ENCODE results near the gene B9D2. TPM values are rescaled to one million over a fixed set of nuclear protein-coding genes. Genes with fewer than 3 reads are reported as not detected.

Gene B9D2
- total RNA-seq, 2 donors from 2014 or later: 0.52 to 5.3 TPM

DNA sequence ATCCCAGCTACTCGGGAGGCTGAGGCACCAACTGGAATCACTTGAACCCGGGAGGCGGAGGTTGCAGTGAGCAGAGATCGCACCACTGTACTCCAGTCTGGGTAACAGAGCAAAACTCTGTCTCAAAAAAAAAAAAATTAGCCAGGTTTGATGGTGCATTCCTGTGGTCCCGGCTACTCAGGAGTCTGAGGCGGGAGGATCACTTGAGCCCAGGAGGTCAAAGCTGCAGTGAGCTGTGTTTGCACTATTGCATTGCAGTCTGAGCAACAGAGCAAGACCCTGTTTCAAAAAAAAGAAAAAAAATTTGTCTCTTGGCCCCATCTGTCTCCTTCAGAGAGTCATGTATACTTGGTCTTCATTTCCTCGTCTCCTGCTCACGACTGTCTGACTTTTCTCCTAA lies 52.3 kb downstream of the B9D2 start:
- 84% methylated on average over 8 of the region's 8 CpGs for WGBS, 2 donors
- ATAC-seq (no peak), DNase-seq (no peak)
- no peak for TF ChIP-seq POLR2A (IDR thresholded peaks at IDR 0.05)
- TF ChIP-seq, protein P1, sequence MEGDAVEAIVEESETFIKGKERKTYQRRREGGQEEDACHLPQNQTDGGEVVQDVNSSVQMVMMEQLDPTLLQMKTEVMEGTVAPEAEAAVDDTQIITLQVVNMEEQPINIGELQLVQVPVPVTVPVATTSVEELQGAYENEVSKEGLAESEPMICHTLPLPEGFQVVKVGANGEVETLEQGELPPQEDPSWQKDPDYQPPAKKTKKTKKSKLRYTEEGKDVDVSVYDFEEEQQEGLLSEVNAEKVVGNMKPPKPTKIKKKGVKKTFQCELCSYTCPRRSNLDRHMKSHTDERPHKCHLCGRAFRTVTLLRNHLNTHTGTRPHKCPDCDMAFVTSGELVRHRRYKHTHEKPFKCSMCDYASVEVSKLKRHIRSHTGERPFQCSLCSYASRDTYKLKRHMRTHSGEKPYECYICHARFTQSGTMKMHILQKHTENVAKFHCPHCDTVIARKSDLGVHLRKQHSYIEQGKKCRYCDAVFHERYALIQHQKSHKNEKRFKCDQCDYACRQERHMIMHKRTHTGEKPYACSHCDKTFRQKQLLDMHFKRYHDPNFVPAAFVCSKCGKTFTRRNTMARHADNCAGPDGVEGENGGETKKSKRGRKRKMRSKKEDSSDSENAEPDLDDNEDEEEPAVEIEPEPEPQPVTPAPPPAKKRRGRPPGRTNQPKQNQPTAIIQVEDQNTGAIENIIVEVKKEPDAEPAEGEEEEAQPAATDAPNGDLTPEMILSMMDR (IDR thresholded peaks at IDR 0.05): no peak
- Histone ChIP-seq H3K36me3 (replicated peaks in 1 of 2; ENCODE audit: insufficient read depth in 1 of 2, low read depth in 2 of 2) (peaks cover 2 to 9% of the 10 kb centered on the region in 2 donors), H3K4me3 (no peak overlapping the region), H3K27ac (no peak overlapping the region), H3K9me3 (no peaks in the 10 kb centered on the region), H3K27me3 (no peaks in the 10 kb centered on the region), H3K4me1 (peaks cover 30% of the 10 kb centered on the region)
- intact Hi-C loops (cut with DNase I): no loop called here

DNA sequence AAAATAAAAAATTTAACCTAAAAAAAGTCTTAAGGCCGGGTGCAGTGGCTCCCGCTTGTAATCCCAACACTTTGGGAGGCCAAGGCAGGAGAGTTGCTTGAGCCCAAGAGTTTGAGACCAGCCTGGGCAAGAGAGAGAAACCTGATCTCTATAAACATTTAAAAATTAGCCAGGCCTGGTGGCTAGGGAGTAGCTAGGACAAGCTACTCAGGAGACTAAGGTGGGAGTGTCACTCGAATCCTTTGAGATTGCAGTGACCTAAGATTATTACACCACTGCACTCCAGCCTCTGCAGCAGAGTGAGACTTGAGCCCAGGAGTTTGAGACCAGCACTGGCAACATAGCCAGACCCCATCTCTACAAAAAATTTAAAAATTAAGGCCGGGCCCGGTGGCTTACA lies 52.9 kb downstream of the B9D2 start:
- peaks cover 5 to 8% of the 10 kb centered on the region in 2 donors for H3K36me3 ChIP-seq (replicated peaks in 1 of 2; ENCODE audit: insufficient read depth in 1 of 2, low read depth in 2 of 2)
- WGBS, 2 donors: 42 to 49% methylated on average over 5 of the region's 5 CpGs
- H3K4me1 ChIP-seq: peaks cover 30% of the 10 kb centered on the region
- intact Hi-C loops (cut with DNase I): no loop called here
- H3K27me3 ChIP-seq: no peaks in the 10 kb centered on the region
- peak overlapping the region in 1 of 4 donors; percentile 94 for H3K27ac ChIP-seq
- DNase-seq (no peak), ATAC-seq (no peak)
- peak overlapping the region in 1 of 2 donors; percentile 72 for H3K4me3 ChIP-seq
- TF ChIP-seq, protein P1 (IDR thresholded peaks at IDR 0.05): no peak
- no peak for TF ChIP-seq POLR2A (IDR thresholded peaks at IDR 0.05)
- H3K9me3 ChIP-seq: no peaks in the 10 kb centered on the region

DNA sequence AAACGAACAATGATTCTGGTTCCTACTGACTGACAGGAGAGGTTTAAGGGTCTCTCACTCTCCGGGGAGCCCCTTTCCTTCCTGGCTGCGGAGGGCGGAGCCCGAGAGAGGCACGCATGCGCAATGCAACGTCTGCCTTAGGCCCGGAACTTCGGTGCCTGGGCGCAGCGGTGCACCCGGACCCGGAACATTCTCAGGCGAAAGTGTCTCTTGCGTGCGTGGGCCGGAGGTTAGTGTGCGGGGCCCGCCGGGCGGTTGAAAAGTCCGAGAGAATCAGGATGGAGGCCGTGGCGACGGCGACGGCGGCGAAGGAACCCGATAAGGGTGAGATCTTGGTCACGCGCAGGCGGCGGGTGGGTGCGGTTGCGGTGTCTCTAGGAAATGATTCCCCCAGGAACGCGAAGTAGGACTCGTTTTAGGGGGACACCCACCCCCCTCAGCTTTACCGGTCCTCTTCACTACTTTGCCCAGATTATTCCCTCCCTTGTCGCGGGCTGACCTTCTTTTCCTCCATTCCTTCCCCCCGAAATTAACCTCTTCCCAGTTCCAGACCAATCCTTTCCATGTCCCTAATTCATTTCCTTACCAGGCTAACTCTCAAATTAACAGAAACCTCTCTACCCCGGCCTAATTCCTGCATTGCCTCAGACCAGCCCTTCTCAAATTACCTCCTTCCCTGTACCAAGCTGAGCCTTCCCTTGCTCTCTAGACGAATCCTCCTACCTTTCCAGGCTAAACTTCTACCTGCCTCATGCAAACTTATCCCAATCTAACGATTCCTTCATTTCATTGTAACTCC lies 53.7 kb downstream of the B9D2 start, which contains the start of gene CCDC97:
Gene CCDC97 (plus strand): TSS at position 140 of the 799 bp plus-strand sequence. CDS start 139 bp downstream, at position 279.
- Histone ChIP-seq H3K36me3 (replicated peaks in 1 of 2; ENCODE audit: insufficient read depth in 1 of 2, low read depth in 2 of 2) (peaks cover 5 to 16% of the 10 kb centered on the region in 2 donors), H3K27me3 (no peaks in the 10 kb centered on the region), H3K4me1 (peaks cover 30% of the 10 kb centered on the region), H3K4me3 (peak within 1 kb of the TSS; percentile 26 to 72), H3K9me3 (no peaks in the 10 kb centered on the region), H3K27ac (peak within 1 kb of the TSS; percentile 88 to 97 (median 94))
- ATAC-seq: peak; percentile 83
- intact Hi-C loops (cut with DNase I): no loop called here
- peak; percentile 85 to 90 (median 88) for DNase-seq
- 0 to 1% methylated on average over 18 to 47 of the region's 47 CpGs for WGBS, 2 donors
- peak; percentile 21 to 77 (median 74) for TF ChIP-seq POLR2A (IDR thresholded peaks at IDR 0.05)
- TF ChIP-seq, protein P1 (IDR thresholded peaks at IDR 0.05): peak in 2 of 7 experiments; percentile 4 to 10

DNA sequence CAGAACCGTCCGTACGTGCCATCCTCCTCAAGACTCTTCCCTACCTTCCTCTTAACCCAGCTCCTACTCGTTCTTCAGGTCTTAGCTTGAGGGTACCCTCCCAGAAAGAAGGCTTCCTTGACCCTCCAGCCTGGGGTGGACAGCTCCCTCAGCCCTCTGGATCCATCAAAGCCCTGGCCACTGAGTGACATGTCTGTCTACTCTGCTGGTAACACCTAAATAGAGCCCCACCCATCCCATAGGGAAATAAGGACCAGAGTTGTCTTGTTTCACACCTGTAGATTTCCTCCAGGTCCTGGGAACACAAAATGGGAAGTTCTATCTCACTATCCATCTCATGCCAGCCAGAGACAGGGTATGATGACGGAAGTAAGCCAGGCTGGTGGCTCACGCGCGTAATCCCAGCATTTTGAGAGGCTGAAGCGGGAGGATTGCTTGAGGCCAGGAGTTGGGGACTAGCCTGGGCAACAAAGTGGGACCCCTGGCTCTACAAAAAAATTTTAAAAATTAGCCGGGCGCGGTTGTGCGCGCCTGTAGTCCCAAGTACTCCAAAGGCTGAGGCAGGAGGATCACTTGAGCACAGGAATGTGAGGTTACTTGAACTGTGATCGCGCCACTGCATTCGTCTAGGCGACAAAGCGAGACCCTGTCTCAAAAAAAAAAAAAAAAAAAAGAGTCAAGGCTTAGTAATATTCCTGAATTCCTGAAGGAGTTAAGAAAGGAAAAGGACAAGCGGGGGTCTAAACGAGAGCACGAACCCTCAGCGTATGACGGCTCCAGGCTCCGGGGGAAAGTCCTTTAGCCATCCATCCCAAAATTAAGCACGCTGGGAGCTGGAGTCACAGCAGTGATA lies 54.5 kb downstream of the B9D2 start:
- peak; percentile 27 for ATAC-seq
- peaks cover 5 to 20% of the 10 kb centered on the region in 2 donors for H3K36me3 ChIP-seq (replicated peaks in 1 of 2; ENCODE audit: insufficient read depth in 1 of 2, low read depth in 2 of 2)
- peaks cover 30% of the 10 kb centered on the region for H3K4me1 ChIP-seq
- H3K27me3 ChIP-seq: no peaks in the 10 kb centered on the region
- TF ChIP-seq, protein P1 (IDR thresholded peaks at IDR 0.05): no peak
- no peak for TF ChIP-seq POLR2A (IDR thresholded peaks at IDR 0.05)
- H3K4me3 ChIP-seq: peak overlapping the region; percentile 26 to 72
- intact Hi-C loops (cut with DNase I): no loop called here
- peak overlapping the region; percentile 88 to 97 (median 94) for H3K27ac ChIP-seq
- peak in 1 of 4 donors; percentile 41 for DNase-seq
- H3K9me3 ChIP-seq: no peaks in the 10 kb centered on the region
- 5% methylated on average over 26 of the region's 26 CpGs for WGBS, 2 donors
